ENCODE measurements around the gene RRP12. TPM values are rescaled to one million over a fixed set of nuclear protein-coding genes. Genes with fewer than 3 reads are reported as not detected.
A peak's percentile ranks its signal among the peaks of the same experiment; 100 is the strongest.

RRP12 gene
- total and polyA plus RNA-seq, 9 of the 15 experiments (the other 6 are each of a cell fraction or from before 2014, with no cell fraction given) = 4.6 to 68.2 (median 21.8) TPM

DNA sequence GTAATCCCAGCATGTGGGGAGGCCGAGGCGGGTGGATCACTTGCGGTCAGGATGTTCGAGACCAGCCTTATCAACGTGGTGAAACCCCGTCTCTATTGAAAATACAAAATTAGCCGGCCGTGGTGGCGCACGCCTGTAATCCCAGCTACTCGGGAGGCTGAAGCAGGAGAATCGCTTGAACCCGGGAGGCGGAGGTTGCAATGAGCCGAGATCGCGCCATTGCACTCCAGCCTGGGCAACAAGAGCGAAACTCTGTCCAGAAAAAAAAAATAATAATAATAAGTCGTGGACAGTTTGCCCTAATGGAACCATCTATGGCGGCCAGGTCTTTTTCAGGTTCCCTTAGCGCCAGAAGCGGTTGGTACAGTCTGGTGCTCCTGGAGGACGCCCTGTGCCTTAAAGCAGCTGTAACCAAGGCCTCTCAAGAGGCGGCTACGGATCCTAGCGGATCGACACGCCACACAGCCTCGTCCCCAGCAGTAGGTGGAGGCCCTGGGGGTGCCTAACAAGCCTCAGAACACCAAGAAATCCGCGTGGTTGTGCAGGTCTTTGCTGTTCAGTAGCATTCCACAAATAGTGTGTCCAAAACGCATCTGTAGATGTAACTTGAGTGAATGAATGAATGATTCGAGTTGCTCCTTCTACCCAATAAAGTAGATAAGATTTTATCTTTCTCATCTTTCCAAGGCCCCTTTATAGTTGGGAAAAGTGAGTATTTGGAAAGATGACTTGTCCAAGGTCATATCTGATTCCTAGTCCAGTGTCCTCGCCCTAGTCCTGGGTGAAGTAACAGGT lies 25.8 kb upstream of the RRP12 start (continued):
- TF ChIP-seq, protein P1, sequence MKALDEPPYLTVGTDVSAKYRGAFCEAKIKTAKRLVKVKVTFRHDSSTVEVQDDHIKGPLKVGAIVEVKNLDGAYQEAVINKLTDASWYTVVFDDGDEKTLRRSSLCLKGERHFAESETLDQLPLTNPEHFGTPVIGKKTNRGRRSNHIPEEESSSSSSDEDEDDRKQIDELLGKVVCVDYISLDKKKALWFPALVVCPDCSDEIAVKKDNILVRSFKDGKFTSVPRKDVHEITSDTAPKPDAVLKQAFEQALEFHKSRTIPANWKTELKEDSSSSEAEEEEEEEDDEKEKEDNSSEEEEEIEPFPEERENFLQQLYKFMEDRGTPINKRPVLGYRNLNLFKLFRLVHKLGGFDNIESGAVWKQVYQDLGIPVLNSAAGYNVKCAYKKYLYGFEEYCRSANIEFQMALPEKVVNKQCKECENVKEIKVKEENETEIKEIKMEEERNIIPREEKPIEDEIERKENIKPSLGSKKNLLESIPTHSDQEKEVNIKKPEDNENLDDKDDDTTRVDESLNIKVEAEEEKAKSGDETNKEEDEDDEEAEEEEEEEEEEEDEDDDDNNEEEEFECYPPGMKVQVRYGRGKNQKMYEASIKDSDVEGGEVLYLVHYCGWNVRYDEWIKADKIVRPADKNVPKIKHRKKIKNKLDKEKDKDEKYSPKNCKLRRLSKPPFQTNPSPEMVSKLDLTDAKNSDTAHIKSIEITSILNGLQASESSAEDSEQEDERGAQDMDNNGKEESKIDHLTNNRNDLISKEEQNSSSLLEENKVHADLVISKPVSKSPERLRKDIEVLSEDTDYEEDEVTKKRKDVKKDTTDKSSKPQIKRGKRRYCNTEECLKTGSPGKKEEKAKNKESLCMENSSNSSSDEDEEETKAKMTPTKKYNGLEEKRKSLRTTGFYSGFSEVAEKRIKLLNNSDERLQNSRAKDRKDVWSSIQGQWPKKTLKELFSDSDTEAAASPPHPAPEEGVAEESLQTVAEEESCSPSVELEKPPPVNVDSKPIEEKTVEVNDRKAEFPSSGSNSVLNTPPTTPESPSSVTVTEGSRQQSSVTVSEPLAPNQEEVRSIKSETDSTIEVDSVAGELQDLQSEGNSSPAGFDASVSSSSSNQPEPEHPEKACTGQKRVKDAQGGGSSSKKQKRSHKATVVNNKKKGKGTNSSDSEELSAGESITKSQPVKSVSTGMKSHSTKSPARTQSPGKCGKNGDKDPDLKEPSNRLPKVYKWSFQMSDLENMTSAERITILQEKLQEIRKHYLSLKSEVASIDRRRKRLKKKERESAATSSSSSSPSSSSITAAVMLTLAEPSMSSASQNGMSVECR (CRISPR knock-in tag; IDR thresholded peaks at IDR 0.05) = peak; percentile 39; the same call in 1 of the 2 replicates

GRCh38 chr10:97425964-97426775 lies 25.0 kb upstream of the RRP12 start, which contains the start of gene PGAM1:
PGAM1 (plus strand) TSS chr10:97426191; CDS start chr10:97426308, 117 bp downstream.
- ChIA-PET POLR2A (interaction anchor here (0.7 to 1.2 kb wide), 2 partner anchors 11 to 74 kb away, joined by 3 read pairs; no protein-coding TSS in a partner anchor), CTCF (ENCODE audit: low intra/inter-chr PET ratio) (interaction anchor here (0.7 kb wide), 1 partner anchor 19 kb away, joined by 4 read pairs; no protein-coding TSS in a partner anchor)
- Histone ChIP-seq H3K36me3 (ENCODE audit: control insufficient read depth, insufficient read depth, low read length) (peaks cover 41% of the 10 kb centered on the region), H3K4me2 (ENCODE audit: insufficient read depth, low read length) (peak within 1 kb of the TSS; percentile 99), H3K9me1 (ENCODE audit: control insufficient read depth, insufficient read depth, low read length) (no peaks in the 10 kb centered on the region), H3K4me1 (replicated peaks in 1 of 2; ENCODE audit: control insufficient read depth in 2 of 2, insufficient read depth in 2 of 2, low read length in 2 of 2) (peaks cover 6 to 12% of the 10 kb centered on the region in 2 experiments; a peak in 3 of 5 replicates), H4K20me1 (replicated peaks; ENCODE audit: control insufficient read depth, insufficient read depth, low read length) (peaks cover 16% of the 10 kb centered on the region), H3K9ac (ENCODE audit: insufficient read depth in 1 of 2, low read depth in 2 of 2, low read length in 2 of 2) (peak within 1 kb of the TSS; percentile 93 to 100), H3K9me3 (replicated peaks; ENCODE audit: control insufficient read depth, insufficient read depth, low read depth, low read length) (no peaks in the 10 kb centered on the region), H3K4me3 (peak within 1 kb of the TSS; percentile 90), H3K79me2 (ENCODE audit: control insufficient read depth, insufficient read depth, low read length) (peaks cover 43% of the 10 kb centered on the region), H3K27me3 (ENCODE audit: control insufficient read depth in 2 of 2, insufficient read depth in 2 of 2, low read length in 2 of 2) (no peaks in the 10 kb centered on the region), H2AFZ (ENCODE audit: low read depth, low read length) (peak within 1 kb of the TSS; percentile 88), H3K27ac (ENCODE audit: extremely low read depth, low read depth, low read length) (peak within 1 kb of the TSS; percentile 89)
- ATAC-seq (peak; percentile 95), FAIRE-seq (peak; percentile 86), DNase-seq (ENCODE audit: extremely low read depth in 1 of 4, low spot score in 3 of 4) (peak; percentile 93 to 99 (median 98))
- in situ Hi-C loops (cut with MboI) = no loop called here
- intact Hi-C loops (cut with micrococcal nuclease) = loop anchor here (1.0 kb wide), 1 partner anchor 19 kb away; no protein-coding TSS in a partner anchor
- TSS peak; percentile 59 for BruUV-seq (replicated peaks)
- under 1% methylated on average over 41 of the region's 90 CpGs for WGBS (ENCODE audit: insufficient coverage, low coverage, missing lambda C conversion rate)
- TF ChIP-seq TBP (optimal IDR thresholded peaks at IDR 0.05; ENCODE audit: low read depth, low read length) (peak; percentile 23), ETV6 (IDR thresholded peaks at IDR 0.05; ENCODE audit: borderline replicate concordance in 1 of 2, low read depth in 2 of 2, low read length in 1 of 2) (no peak), ETV6 (CRISPR knock-in tag; IDR thresholded peaks at IDR 0.05; ENCODE audit: borderline replicate concordance) (no peak), ZKSCAN1 (IDR thresholded peaks at IDR 0.05; ENCODE audit: low read depth, low read length) (0 out of 2 replicates have a peak, but pooled peaks have one; percentile 19), CHD2 (IDR thresholded peaks at IDR 0.05; ENCODE audit: low read depth, low read length) (peak; percentile 30; the same call in 1 of the 2 replicates), FIP1L1 (IDR thresholded peaks at IDR 0.05; ENCODE audit: low read depth, low read length, poor library complexity, severe bottlenecking) (peak; percentile 30), RAD51 (IDR thresholded peaks at IDR 0.05; ENCODE audit: borderline replicate concordance, low read depth) (no peak), CREB1 (IDR thresholded peaks at IDR 0.05) (0 out of 2 replicates have a peak, but pooled peaks have one; percentile 39), CREB1 (CRISPR knock-in tag; IDR thresholded peaks at IDR 0.05) (peak; percentile 78)
- TF ChIP-seq, protein P2, sequence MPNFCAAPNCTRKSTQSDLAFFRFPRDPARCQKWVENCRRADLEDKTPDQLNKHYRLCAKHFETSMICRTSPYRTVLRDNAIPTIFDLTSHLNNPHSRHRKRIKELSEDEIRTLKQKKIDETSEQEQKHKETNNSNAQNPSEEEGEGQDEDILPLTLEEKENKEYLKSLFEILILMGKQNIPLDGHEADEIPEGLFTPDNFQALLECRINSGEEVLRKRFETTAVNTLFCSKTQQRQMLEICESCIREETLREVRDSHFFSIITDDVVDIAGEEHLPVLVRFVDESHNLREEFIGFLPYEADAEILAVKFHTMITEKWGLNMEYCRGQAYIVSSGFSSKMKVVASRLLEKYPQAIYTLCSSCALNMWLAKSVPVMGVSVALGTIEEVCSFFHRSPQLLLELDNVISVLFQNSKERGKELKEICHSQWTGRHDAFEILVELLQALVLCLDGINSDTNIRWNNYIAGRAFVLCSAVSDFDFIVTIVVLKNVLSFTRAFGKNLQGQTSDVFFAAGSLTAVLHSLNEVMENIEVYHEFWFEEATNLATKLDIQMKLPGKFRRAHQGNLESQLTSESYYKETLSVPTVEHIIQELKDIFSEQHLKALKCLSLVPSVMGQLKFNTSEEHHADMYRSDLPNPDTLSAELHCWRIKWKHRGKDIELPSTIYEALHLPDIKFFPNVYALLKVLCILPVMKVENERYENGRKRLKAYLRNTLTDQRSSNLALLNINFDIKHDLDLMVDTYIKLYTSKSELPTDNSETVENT (CRISPR knock-in tag; IDR thresholded peaks at IDR 0.05) = peak; percentile 62; the same call in 1 of the 2 replicates

Data from K562 (cell line).